Upper lobe of left lung (tissue), 4 donors: Measurements from ENCODE around the gene IFNGR2.

Experiments
- EP300 ChIP-seq, 4 donors: sonication (generic); formaldehyde crosslinking; IDR thresholded peaks; one replicate each; pipeline ENCODE4 v1.5.1; 2017; ENCODE audit warnings: antibody characterized with exemption in 4 of 4, control low read depth in 2 of 4
- POLR2A ChIP-seq, 4 donors: fragments of 450-650 bp; IDR thresholded peaks; one replicate each; pipeline ENCODE4 v1.5.1; 2016 to 2017; ENCODE audit warnings: antibody characterized with exemption in 4 of 4, mild to moderate bottlenecking in 2 of 4
- TF ChIP-seq, protein P1 (sequence below), 6 experiments: fragments of 450-650 bp in 4 of 6; fragments of 200-600 bp in 2 of 6; sonication (generic) in 2 of 6; IDR thresholded peaks; one replicate each; pipeline ENCODE4 v1.5.1; 2016 to 2019; ENCODE audit warnings: antibody characterized with exemption in 6 of 6

DNA sequence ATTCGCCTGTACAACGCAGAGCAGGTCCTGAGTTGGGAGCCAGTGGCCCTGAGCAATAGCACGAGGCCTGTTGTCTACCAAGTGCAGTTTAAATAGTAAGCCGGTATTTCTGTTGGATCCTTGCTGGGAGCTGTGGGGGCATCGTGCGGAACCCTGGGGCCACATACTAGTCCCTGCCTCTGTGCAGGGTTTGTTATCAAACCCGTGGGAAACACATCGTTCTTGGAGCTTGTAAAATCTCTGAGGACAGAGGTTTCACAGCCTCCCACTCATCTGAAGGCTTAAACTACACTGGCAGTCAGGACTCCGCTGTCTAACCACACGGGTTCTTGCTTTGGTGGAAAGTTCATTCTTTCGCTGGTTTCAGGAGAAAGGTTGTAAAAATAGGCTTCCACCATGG is 11.7 kb downstream of the IFNGR2 start:
- TF ChIP-seq POLR2A (IDR thresholded peaks at IDR 0.05), result no peak
- TF ChIP-seq, protein P1, sequence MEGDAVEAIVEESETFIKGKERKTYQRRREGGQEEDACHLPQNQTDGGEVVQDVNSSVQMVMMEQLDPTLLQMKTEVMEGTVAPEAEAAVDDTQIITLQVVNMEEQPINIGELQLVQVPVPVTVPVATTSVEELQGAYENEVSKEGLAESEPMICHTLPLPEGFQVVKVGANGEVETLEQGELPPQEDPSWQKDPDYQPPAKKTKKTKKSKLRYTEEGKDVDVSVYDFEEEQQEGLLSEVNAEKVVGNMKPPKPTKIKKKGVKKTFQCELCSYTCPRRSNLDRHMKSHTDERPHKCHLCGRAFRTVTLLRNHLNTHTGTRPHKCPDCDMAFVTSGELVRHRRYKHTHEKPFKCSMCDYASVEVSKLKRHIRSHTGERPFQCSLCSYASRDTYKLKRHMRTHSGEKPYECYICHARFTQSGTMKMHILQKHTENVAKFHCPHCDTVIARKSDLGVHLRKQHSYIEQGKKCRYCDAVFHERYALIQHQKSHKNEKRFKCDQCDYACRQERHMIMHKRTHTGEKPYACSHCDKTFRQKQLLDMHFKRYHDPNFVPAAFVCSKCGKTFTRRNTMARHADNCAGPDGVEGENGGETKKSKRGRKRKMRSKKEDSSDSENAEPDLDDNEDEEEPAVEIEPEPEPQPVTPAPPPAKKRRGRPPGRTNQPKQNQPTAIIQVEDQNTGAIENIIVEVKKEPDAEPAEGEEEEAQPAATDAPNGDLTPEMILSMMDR (IDR thresholded peaks at IDR 0.05), result no peak
- TF ChIP-seq EP300 (IDR thresholded peaks at IDR 0.05), result no peak
